HL-60 (cell line): ENCODE data around the gene VAMP8.

ENCODE experiments used
- CTCF ChIP-seq: IDR thresholded peaks from one replicate; pipeline ENCODE4 v1.5.1; 2011; ENCODE audit warnings: low read length, control low read depth, inconsistent platforms; ENCODE audit not compliant: insufficient read depth
- POLR2AphosphoS5 ChIP-seq: IDR thresholded peaks from 2 replicates; pipeline ENCODE4 v1.6.1; 2012; ENCODE audit warnings: low read depth
- SPI1 ChIP-seq: IDR thresholded peaks from 2 replicates; pipeline ENCODE4 v1.6.1; 2012; ENCODE audit warnings: low read depth, mild to moderate bottlenecking, borderline replicate concordance
- TF ChIP-seq, protein P1 (sequence below): IDR thresholded peaks from 2 replicates; pipeline ENCODE4 v1.6.1; 2012; ENCODE audit warnings: low read depth; ENCODE audit not compliant: insufficient replicate concordance

DNA sequence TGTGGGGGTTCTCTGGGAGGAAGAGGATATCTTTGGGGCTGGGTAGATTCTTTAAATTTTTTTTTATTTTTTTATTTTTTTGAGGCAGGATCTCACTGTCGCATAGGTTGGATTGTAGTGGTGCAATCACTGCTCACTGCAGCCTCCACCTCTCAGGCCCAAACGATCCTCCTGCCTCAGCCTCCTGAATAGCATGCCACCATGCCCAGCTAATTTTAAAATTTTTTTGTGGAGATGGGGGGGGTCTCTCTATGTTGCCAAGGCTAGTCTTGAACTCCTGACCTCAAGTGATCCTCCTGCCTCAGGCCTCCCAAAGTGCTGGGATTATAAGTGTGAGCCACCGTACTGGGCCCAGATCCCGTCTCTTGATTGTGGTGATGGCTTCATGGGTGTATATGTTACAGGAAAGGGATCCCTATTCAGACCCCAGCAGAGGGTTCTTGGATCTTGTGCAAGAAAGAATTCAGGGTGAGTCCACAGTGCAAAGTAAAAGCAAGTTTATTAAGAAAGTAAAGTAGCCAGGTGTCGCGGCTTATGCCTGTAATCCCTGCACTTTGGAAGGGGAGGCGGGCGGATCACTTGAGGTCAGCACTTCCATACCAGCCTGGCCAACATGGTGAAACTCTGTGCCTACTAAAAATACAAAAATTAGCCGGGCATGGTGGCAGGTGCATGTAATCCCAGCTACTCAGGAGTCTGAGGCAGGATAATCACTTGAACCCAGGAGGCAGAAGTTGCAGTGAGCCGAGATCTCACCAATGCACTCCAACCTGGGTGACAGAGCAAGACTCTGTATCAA lies 36.5 kb downstream of the VAMP8 start:
- TF ChIP-seq POLR2AphosphoS5 = no peak
- no peak for TF ChIP-seq CTCF
- TF ChIP-seq, protein P1, sequence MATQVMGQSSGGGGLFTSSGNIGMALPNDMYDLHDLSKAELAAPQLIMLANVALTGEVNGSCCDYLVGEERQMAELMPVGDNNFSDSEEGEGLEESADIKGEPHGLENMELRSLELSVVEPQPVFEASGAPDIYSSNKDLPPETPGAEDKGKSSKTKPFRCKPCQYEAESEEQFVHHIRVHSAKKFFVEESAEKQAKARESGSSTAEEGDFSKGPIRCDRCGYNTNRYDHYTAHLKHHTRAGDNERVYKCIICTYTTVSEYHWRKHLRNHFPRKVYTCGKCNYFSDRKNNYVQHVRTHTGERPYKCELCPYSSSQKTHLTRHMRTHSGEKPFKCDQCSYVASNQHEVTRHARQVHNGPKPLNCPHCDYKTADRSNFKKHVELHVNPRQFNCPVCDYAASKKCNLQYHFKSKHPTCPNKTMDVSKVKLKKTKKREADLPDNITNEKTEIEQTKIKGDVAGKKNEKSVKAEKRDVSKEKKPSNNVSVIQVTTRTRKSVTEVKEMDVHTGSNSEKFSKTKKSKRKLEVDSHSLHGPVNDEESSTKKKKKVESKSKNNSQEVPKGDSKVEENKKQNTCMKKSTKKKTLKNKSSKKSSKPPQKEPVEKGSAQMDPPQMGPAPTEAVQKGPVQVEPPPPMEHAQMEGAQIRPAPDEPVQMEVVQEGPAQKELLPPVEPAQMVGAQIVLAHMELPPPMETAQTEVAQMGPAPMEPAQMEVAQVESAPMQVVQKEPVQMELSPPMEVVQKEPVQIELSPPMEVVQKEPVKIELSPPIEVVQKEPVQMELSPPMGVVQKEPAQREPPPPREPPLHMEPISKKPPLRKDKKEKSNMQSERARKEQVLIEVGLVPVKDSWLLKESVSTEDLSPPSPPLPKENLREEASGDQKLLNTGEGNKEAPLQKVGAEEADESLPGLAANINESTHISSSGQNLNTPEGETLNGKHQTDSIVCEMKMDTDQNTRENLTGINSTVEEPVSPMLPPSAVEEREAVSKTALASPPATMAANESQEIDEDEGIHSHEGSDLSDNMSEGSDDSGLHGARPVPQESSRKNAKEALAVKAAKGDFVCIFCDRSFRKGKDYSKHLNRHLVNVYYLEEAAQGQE = no peak
- no peak for TF ChIP-seq SPI1
